SH-SY5Y (cell line): ENCODE measurements around the gene UFSP2.

ENCODE experiments used
- GATA2 ChIP-seq: IDR thresholded peaks from 2 replicates; pipeline ENCODE4 v1.6.1; 2011; ENCODE audit warnings: mild to moderate bottlenecking, low read depth, low read length
- GATA3 ChIP-seq: IDR thresholded peaks from 2 replicates; pipeline ENCODE4 v1.6.1; 2011; ENCODE audit warnings: low read depth, mild to moderate bottlenecking, low read length, moderate library complexity

GRCh38 chr4:185378264-185378663, 47.5 kb downstream of the UFSP2 start:
- TF ChIP-seq GATA3 = no peak
- no peak for TF ChIP-seq GATA2
